ES-I3 (cell line): ENCODE data around the gene IL17RB.

Source experiments
- H3K36me3 ChIP-seq: 2 replicates; pipeline ENCODE4 v1.6.1; 2013; ENCODE audit warnings: mild to moderate bottlenecking, low read length, control low read depth, moderate library complexity; ENCODE audit not compliant: insufficient read depth
- H3K4me1 ChIP-seq: 2 replicates; pipeline ENCODE4 v1.6.1; 2013; ENCODE audit warnings: mild to moderate bottlenecking, control low read depth, low read length; ENCODE audit not compliant: insufficient read depth
- H3K9ac ChIP-seq: 2 replicates; pipeline ENCODE4 v1.6.1; 2013; ENCODE audit warnings: low read depth, mild to moderate bottlenecking, low read length, moderate library complexity
- H3K9me3 ChIP-seq: 2 replicates; pipeline ENCODE4 v1.6.1; 2013; ENCODE audit warnings: mild to moderate bottlenecking, low read length, moderate library complexity; ENCODE audit not compliant: control insufficient read depth, insufficient read depth

IL17RB gene

DNA sequence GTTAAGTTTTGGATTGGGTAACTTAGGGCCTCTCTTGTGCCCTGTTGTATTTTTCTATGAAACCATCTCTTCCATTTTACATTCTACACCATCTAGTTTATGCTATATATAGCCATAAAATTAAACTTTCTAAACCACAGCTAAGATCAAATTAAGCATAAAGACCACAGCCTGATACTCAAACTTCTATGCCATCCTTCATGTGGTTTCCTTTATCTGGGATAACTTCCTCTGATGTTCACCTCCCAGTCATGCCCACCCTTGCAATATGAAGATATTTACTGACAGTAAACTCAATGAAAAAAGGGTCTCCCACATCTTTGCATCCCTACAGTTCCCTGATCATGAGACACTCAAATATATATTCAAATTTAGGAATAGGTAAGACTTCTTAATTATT lies 41.1 kb downstream of the IL17RB start:
- no peaks in the 10 kb centered on the region for H3K9me3 ChIP-seq
- H3K9ac ChIP-seq: no peak overlapping the region
- H3K36me3 ChIP-seq: peaks cover 4% of the 10 kb centered on the region
- peaks cover 4% of the 10 kb centered on the region for H3K4me1 ChIP-seq

DNA sequence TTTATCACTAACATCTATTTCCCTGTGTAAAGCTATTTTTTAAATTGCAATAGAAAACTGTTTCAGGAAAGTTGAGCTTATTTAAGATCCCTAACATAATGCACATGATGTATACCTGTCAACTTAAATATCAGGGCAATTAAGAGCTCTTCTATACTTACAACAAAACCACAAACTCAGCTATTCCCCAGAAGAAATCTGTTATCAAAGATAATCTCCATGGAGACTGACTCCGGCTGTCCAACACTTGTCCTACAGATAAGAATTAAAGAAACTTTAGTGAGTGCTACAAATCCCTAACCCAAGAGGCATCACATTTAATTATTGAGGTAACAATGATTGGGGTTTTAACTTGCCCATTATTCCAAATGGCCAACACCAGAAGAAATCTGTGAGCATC lies 41.9 kb downstream of the IL17RB start:
- peaks cover 4% of the 10 kb centered on the region for H3K4me1 ChIP-seq
- no peak overlapping the region for H3K9ac ChIP-seq
- peaks cover 4% of the 10 kb centered on the region for H3K36me3 ChIP-seq
- no peaks in the 10 kb centered on the region for H3K9me3 ChIP-seq

DNA sequence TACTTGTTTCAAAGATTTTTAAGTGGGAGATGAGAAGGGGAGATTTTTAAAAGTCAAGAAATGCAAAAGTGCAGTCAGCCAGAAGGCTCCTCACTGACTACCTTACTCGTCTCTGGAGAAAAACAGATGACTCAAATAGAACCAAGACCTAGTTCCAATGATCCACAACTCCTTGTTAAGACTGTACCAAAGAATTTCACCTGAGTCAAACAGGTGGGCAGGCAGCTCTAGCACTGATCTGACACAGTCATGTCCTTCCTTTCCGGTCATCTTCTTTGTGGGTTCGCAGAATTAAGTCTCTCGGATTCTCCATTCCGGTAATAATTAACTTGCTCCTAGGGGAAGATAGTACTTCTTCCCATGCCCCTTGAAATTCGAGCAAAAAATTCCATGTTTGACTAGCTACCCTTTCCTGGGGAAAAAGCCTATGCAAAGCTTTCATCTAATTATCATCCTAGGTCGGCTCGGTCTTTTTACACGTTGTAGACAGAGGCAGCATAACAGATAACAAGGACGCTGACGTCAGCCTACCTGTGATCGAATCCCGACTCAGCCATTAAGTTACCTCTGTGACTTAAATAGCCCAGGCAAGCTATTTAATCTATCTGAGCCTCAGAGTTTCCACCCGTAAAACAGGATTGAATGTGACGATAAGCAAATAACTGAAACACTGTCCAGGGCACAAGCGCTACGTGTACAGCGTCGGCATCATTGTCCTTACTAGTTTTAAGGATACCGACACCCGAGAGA lies 44.5 kb downstream of the IL17RB start:
- peaks cover 4% of the 10 kb centered on the region for H3K4me1 ChIP-seq
- 0 out of 2 replicates have a peak, but pooled peaks cover 4% of the 10 kb centered on the region for H3K36me3 ChIP-seq
- peak overlapping the region; percentile 80 for H3K9ac ChIP-seq
- no peaks in the 10 kb centered on the region for H3K9me3 ChIP-seq

DNA sequence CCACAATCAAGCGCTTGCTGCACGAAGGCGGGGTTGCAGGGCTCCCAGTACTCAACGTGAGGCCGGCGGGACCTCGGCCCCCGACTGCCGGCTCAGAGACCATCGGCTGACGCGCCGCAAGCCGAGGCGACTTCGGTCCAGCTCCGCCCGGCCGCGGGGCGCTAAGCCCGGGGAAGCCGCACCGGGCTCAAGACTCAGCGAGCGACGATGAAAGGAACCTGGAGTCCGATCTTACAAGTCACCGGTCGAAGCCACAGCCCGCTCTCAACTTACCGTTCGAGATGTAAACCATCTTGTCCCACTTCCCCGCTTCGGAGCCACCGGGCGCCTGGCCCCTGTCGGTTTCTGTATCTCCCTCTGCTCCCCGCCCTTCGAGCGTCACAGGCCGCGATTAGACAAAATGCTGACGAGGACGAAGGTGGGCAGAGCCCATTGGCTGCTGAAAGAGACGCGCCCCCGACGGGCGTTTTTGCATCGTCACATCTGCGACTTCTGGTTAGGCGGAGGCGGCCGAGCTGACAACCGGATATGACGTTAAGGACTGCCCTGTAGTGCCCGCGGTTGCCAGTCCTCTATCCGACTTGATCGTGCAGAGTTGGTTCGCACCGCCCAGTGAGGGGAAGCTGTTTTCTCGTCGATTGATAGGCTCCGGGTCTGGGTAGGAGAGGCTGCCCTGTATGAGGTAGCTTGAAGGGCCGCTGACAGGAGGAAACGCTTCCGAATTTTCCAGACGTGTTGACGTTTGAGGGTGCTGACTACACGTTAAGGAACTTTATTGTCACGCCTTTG lies 45.3 kb downstream of the IL17RB start, which contains the start of gene SELENOK:
Gene SELENOK (minus strand): TSS at position 363 of the 789 bp plus-strand sequence.
- peak within 1 kb of the TSS; percentile 80 for H3K9ac ChIP-seq
- peaks cover 4% of the 10 kb centered on the region for H3K4me1 ChIP-seq
- 0 out of 2 replicates have a peak, but pooled peaks cover 4% of the 10 kb centered on the region for H3K36me3 ChIP-seq
- H3K9me3 ChIP-seq: no peaks in the 10 kb centered on the region

DNA sequence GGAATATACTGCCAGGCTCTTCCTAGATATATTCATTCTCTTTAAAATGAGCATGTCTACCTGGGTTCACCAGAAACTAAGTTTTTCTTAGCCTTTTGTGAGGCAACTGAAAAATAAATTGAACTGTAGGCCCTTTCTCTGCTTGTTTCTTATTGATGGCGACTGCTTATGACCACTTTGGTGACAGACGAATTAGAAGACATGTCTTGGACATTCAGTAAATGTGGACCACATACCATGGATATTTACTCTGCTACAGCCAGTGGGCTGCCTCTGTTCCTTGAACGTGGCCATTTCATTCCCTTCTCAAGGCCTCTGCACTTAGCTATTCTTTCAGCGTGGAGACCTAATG lies 45.9 kb downstream of the IL17RB start:
- H3K9me3 ChIP-seq: no peaks in the 10 kb centered on the region
- H3K4me1 ChIP-seq: peaks cover 4% of the 10 kb centered on the region
- 0 out of 2 replicates have a peak, but pooled peaks cover 4% of the 10 kb centered on the region for H3K36me3 ChIP-seq
- H3K9ac ChIP-seq: peak overlapping the region; percentile 80

DNA sequence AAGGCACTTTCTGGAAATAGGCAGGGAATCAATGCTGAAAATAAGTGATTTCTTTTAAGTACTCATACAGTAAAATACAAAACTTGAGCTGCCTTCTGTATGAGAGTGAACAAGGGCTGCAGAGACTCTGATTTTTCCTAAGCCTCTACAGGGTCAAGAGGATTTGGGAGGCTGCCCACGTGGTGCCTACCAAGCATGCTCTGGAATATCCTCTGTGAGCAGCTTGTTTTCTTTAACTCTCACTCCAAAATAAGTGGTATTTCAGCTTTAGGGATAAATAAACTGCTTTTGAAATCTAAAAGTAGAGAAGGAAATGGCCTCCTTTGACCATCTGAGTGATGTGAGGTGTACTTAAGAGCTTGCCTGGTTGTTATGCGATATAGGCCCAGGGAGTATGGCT lies 53.4 kb downstream of the IL17RB start:
- H3K4me1 ChIP-seq: no peaks in the 10 kb centered on the region
- H3K36me3 ChIP-seq: no peaks in the 10 kb centered on the region
- H3K9me3 ChIP-seq: no peaks in the 10 kb centered on the region
- H3K9ac ChIP-seq: no peak overlapping the region

DNA sequence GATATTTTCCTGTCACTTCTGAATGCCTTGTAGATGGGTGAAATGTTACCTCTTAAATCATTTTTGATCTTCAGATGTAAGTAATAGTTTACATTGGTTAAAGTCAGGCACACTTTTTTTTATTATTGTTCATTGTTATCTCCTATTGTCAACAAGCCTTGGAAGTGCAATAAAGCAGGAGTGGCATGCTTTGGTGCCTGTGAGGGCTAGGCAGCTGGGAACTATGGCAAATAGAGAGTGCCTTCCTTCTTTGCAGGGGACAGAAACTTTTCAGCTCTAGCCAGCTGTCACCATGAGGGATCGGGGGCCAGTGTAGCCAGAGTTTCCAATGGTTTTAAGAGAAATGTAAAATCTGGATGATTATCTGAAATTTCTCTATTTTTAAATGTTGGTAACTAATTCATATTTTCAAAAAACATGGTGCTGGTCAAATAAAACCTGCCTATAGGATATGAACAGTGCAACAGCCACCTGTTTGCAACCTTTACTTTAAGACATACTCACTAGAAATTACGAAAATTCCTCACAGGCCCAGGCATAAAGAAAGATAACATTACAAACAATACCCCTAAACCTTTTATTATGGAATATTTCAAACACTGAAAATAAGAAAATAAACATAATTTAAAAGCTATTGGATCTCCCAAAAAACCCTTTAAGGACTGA lies 54.4 kb downstream of the IL17RB start:
- H3K36me3 ChIP-seq: no peaks in the 10 kb centered on the region
- H3K9ac ChIP-seq: no peak overlapping the region
- H3K9me3 ChIP-seq: no peaks in the 10 kb centered on the region
- H3K4me1 ChIP-seq: no peaks in the 10 kb centered on the region

DNA sequence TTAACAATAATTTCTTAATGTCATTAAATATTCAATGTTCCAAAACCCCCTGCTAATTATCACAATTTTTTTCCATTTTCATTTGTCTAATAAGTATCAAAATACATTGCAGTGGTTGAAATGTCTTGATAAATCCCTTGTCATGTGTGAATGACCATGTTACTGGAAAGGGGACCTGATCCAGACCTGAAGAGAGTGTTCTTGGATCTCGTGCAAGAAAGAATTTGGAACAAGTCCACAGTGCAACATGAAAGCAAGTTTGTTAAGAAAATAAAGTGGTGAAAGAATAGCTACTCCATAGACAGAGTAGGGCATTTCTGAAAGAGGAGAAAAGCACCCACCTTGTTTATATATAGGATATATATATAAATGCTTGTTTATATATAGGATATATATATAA lies 55.7 kb downstream of the IL17RB start:
- Histone ChIP-seq H3K9me3 (no peaks in the 10 kb centered on the region), H3K9ac (no peak overlapping the region), H3K36me3 (no peaks in the 10 kb centered on the region), H3K4me1 (no peaks in the 10 kb centered on the region)

DNA sequence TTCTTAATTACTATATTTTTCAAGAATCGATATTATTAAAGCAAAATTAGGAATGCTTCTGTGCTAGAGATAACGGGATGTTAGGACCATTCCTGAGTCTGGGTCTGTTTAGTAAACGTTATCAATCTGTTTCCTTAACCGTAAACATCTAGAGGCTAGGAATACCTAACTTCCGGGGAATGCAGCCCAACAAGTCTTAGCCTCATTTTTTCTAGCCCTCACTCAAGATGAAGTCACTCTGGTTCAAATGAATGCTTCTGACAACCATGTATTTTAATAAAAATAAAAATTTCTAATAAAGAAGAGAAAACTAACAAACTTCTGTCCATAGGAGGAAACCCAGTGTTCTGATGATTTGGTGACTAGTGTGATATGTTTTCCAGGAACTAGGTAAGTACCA lies 56.3 kb downstream of the IL17RB start:
- Histone ChIP-seq H3K9me3 (no peaks in the 10 kb centered on the region), H3K36me3 (no peaks in the 10 kb centered on the region), H3K9ac (no peak overlapping the region), H3K4me1 (no peaks in the 10 kb centered on the region)

DNA sequence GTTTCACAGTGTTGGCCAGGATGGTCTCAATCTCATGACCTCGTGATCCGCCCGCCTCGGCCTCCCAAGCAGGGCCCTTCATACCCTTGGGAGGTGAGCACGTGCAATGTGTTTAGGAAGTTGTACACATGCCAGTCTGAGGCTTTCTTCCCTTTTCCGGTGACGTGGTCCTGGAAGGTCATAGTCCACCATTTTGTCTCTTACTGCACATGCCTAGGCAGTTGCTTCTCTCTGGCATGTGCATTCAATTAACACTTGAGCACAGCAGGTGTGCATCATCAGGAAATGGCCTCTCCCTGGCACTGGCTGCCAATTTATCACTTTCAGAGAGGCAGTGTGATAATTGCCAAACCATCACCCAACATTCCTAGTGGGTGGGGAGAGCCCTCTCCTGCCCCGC lies 67.0 kb downstream of the IL17RB start:
- Histone ChIP-seq H3K36me3 (no peaks in the 10 kb centered on the region), H3K9ac (no peak overlapping the region), H3K9me3 (no peaks in the 10 kb centered on the region), H3K4me1 (no peaks in the 10 kb centered on the region)
